ENCODE measurements around the gene HLA-DOA. TPM values are rescaled to one million over a fixed set of nuclear protein-coding genes. Genes with fewer than 3 reads are reported as not detected.
A peak's percentile ranks its signal among the peaks of the same experiment; 100 is the strongest.

The HLA-DOA gene
- not detected in 2 replicates for total RNA-seq
- polyA plus RNA-seq (2012): not detected

GRCh38 chr6:33008944-33009861 is at the start of gene HLA-DOA:
HLA-DOA (minus strand) TSS chr6:33009591.
- peak; percentile 38 for DNase-seq (ENCODE audit: low read depth)

GRCh38 chr6:33057222-33058150 is 48.1 kb upstream of the HLA-DOA start:
- no peak for DNase-seq (ENCODE audit: low read depth)

GRCh38 chr6:33053230-33053629 is 43.8 kb upstream of the HLA-DOA start:
- no peak for DNase-seq (ENCODE audit: low read depth)

GRCh38 chr6:33052627-33053026 is 43.2 kb upstream of the HLA-DOA start:
- DNase-seq (ENCODE audit: low read depth): no peak

- DNase-seq (ENCODE audit: low read depth): peak; percentile 74
Measured at GRCh38 chr6:33050014-33050810, 40.8 kb upstream of the HLA-DOA start.

GRCh38 chr6:33049323-33050013 is 40.1 kb upstream of the HLA-DOA start:
- DNase-seq (ENCODE audit: low read depth): no peak

GRCh38 chr6:33040157-33040556 is 30.8 kb upstream of the HLA-DOA start:
- no peak for DNase-seq (ENCODE audit: low read depth)

GRCh38 chr6:33036535-33036934 is 27.1 kb upstream of the HLA-DOA start:
- DNase-seq (ENCODE audit: low read depth): no peak

GRCh38 chr6:33034554-33034953 is 25.2 kb upstream of the HLA-DOA start:
- no peak for DNase-seq (ENCODE audit: low read depth)

GRCh38 chr6:33030245-33030644 is 20.9 kb upstream of the HLA-DOA start:
- no peak for DNase-seq (ENCODE audit: low read depth)

GRCh38 chr6:33029328-33030184 is 20.2 kb upstream of the HLA-DOA start:
- peak; percentile 16 for DNase-seq (ENCODE audit: low read depth)

GRCh38 chr6:33028220-33028849 is 18.9 kb upstream of the HLA-DOA start:
- DNase-seq (ENCODE audit: low read depth): no peak

GRCh38 chr6:33024521-33024920 is 15.1 kb upstream of the HLA-DOA start:
- no peak for DNase-seq (ENCODE audit: low read depth)

GRCh38 chr6:33023536-33023935 is 14.1 kb upstream of the HLA-DOA start:
- no peak for DNase-seq (ENCODE audit: low read depth)

GRCh38 chr6:33021917-33022316 is 12.5 kb upstream of the HLA-DOA start:
- no peak for DNase-seq (ENCODE audit: low read depth)

GRCh38 chr6:33019372-33019771 is 10.0 kb upstream of the HLA-DOA start:
- no peak for DNase-seq (ENCODE audit: low read depth)

GRCh38 chr6:33018904-33019303 is 9.5 kb upstream of the HLA-DOA start:
- peak; percentile 43 for DNase-seq (ENCODE audit: low read depth)

- DNase-seq (ENCODE audit: low read depth): no peak
Measured at GRCh38 chr6:33018418-33018817, 9.0 kb upstream of the HLA-DOA start.

Measured in myocyte (in vitro differentiated cells).